Right forelimb (tissue), 1 donor: Measurements from ENCODE around the gene RHEB.
"Not testable (repeated sequence)": the region's sequence is repeated elsewhere in the genome, so short reads cannot be mapped to it uniquely, and the experiment has no call there.

Experiments
- DNase-seq: peaks from one replicate; pipeline ENCODE4 v3.0.0-alpha.2; 2018

The RHEB gene

DNA sequence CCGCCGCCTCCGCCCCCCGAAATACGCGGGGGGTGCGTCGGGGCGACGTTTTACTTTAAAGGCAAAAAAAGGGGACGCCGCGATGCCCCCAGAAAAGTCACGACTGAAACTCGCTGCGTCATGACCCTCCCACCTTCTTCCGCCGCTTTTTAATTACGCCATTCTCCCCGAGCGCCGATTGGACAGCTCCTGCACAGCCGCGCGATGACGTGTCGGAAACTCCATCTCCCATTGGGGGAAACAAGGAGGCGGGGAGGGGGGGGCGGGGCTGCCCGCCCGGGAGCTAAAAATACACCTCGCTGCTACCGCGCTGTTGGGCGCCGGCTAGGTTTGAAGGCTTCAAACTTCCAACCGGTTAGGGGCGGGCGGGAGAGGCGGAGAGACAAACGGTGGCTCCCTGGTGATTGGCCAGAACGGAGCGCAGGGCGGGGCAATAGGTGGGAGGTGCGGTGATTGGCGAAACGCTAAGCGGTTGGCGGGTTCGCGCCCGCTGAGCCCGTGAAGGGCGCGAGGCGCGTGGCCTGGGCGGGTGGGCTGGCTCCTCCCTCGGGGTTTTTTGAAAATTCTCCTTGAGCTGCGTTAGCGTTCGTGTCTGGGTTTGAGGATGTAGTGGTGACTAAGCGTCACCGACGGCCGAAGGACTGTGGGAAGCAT lies at the start of gene RHEB:
RHEB (minus strand) TSS at position 131 of the 654 bp plus-strand sequence. CDS start 384 bp downstream, outside the sequence.
- peak; percentile 100 for DNase-seq

DNA sequence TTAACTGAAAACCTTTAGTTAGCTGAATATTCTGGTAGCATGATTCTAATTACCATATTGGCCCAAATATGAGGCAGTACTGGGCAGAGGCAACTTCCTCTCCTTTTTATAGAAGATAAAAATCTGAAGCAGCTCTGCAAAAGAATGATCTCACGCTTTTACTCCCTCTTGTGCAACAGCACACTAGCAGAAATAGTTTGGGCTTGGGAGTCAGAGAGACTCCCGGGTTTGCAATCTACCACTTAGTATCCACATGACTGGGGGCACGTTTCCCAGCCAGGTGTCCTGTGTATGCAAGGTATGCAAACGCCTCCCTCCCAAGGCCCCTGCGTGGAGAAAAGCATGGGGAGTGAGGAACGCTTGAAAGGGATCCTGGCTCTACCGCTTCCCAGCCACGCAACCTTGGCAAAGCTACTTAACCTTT lies 47.2 kb upstream of the RHEB start:
- DNase-seq: no peak

DNA sequence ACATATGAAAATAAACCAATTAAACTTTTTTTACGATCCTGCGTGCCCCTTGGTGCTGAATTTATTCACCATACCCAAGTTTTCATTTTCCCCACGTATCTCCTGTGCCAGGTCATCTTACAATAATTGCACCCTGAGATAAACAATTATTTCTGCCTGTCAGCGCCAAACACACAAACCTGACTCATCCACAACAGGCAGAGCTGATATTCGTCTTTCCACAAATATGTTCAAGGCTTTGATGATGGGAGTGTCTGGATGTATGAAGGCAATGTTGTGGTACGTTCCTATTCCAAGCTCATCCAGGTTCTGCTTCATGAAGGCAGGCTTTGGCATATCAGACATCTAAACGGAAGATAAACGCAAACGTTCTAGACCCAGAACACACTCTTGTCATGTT lies 45.8 kb upstream of the RHEB start:
- DNase-seq: no peak

GRCh38 chr7:151560243-151560642 lies 40.5 kb upstream of the RHEB start:
- DNase-seq: no peak

DNA sequence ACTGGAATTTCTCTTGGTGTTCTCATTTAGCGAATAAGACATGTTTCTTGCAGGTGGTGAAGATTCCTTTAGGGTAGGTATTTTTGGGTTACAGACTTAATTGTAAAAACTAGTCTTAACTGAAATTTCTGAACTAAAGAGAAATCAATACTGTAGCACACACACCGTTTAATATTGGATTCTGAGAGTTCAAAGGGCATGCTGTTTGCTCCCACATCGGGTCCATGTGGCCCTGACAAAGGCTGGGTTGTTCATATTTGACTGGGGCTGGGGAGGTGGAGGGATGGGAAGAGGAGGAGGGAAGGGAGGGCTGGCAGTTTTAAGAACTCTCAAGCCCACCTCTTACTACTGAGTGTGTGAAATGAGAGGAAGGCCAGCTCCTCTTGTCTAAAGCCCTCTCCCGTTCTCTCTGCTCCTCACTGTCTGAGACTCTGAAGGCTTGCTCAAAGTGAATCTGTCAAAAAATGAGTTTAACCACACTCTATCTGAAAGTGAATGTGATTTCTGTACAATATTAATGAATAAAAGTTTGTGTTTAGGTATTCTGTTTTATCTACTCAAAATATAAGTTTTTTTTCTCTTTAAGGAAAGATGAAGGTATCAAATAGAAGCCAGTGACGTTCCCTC lies 40.0 kb upstream of the RHEB start:
- DNase-seq: no peak

DNA sequence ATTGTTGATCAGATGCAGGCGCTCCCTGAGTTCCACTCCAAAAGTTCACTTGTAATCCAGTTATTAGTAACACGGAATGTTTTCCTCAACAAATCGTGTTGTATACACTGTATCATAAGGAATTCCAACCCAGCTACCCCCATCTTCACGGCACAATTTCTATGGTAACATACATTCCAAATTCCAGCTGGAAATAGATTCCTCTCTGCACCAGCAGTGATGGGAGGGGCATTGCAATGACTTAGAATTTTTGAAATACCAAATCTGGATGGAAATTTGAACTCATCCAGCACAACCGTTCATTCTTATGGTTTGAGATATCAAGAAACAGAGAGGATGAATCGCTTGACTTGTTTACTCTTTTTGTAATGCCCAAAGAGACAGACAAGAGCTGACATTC lies 38.9 kb upstream of the RHEB start:
- DNase-seq: no peak

DNA sequence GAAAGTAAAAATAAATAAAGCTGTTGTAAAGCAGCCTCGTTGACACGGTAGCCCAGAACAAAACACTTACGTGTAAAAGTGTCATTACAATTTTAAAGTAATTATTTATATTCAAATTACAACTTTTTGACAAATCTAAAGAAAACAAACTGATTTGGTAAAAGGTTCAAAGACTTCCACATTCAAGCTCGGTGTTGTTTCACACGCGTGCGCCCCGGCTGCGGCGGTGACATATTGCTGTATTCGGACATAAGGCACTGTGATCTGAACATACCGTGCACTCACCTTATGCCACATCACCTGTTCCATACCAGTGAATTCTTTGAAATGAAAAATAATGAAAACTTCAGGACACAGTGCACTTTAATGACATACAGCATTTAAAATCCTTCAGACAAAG lies 36.9 kb upstream of the RHEB start:
- no peak for DNase-seq

GRCh38 chr7:151553356-151553755 lies 33.7 kb upstream of the RHEB start:
- DNase-seq: no peak

GRCh38 chr7:151552352-151553028 lies 32.8 kb upstream of the RHEB start:
- DNase-seq: no peak

GRCh38 chr7:151551820-151552219 lies 32.1 kb upstream of the RHEB start:
- DNase-seq: no peak

DNA sequence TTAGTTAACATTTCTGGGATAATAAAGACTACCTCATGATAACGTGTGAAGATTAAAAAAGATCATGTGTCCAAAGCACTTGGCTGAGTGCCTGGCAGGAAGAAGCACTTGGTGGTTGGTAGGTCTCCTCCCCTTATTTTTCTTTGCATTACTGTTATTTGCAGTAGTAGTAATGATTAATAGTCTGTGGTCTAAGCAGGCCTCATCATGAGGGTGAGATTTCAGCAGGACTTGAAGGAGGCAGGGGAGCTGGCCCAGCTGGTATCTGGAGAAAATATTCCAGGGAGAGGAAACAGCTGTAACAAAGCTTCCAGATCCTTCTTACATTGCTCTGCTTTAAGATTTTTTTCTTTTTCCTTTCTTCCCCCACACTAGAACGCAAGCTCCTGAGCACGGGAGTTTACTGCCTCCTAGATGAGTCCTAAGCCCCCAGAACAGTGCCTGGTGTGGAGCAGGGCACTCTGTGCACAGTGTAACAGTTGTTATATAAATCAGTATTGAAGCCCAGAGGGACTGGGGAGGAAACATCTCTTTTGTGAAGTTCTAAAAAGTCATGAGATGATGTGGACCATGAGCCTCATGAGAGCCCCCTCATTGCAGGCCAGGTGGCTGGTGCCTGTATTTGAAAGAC lies 31.1 kb upstream of the RHEB start:
- no peak for DNase-seq

- DNase-seq: no peak
Measured at GRCh38 chr7:151549644-151550043, 29.9 kb upstream of the RHEB start.

DNA sequence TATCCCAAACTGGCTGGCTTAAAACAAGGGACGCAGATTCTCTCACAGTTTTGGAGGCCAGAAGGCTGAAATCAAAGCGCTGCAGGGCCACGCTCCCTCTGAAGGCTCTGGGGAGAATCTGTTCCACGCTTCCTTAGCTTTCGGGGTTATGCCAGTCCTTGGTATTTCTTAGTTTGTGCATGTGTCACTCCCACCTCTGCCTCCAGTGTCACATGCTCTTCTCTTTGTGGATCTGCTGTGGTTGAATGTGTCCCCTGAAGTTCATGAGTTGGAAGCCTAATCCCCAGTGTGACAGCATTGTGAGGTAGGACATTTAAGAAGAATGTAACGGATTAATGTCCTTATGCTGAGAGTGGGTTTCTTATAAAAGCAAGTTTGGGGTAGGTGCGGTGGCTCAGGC lies 29.4 kb upstream of the RHEB start:
- no peak for DNase-seq

DNA sequence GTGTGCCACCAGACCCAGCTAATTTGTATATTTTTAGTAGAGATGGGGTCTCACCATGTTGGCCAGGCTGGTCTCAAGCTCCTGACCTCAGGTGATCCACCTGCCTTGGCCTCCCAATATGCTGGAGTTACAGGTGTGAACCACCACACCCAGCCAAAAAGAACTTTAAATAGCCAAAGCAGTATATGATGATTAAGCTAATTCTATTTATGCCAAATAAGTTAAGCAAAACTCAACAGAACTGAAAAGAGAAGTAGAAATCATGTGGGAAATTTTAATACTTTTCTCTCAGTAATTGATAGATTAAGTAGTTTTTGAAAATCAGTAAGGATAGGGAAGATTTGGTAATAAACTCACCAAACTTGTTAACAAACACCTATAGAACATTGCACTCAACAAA lies 24.5 kb upstream of the RHEB start:
- no peak for DNase-seq

- DNase-seq: no peak
Measured at GRCh38 chr7:151542606-151543130, 23.0 kb upstream of the RHEB start.

- DNase-seq: no peak
Measured at GRCh38 chr7:151541709-151542499, 22.2 kb upstream of the RHEB start.

GRCh38 chr7:151540146-151540545 lies 20.5 kb upstream of the RHEB start:
- no peak for DNase-seq

- no peak for DNase-seq
Measured at GRCh38 chr7:151539088-151539671, 19.5 kb upstream of the RHEB start.

GRCh38 chr7:151537818-151538561 lies 18.3 kb upstream of the RHEB start:
- peak; percentile 52 for DNase-seq

DNA sequence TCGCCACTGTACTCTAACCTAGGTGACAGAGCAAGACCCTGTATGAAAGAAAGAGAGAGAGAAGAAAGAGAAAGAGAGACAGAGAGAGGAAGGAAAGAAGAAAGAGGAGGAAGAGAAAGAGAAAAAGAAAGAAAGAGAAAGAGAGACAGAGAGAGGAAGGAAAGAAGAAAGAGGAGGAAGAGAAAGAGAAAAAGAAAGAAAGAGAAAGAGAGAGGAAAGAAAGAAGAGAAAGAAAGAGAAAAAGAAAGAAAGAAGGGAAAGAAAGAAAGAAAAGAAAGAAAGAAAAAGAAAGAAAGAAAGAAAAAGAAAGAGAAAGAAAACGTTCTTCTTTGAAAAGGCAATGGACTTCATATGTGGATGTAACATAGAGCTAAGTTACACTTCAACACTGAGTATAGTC lies 16.5 kb upstream of the RHEB start:
- not testable (repeated sequence) for DNase-seq

- no peak for DNase-seq
Measured at GRCh38 chr7:151529842-151530241, 10.1 kb upstream of the RHEB start.

GRCh38 chr7:151524845-151525244 lies 5.2 kb upstream of the RHEB start:
- no peak for DNase-seq
